SK-N-DZ (cell line): ENCODE measurements around the gene ZBTB37. TPM values are rescaled to one million over a fixed set of nuclear protein-coding genes. Genes with fewer than 3 reads are reported as not detected.
"Not testable (repeated sequence)": the region's sequence is repeated elsewhere in the genome, so short reads cannot be mapped to it uniquely, and the experiment has no call there.

Experiments
- DNase-seq: peaks from one replicate; pipeline ENCODE4 v3.0.0-alpha.2; 2015; ENCODE audit warnings: low spot score
- polyA plus RNA-seq, 2 experiments: library from polyadenylated mRNA; depleted of rRNA; stranded (reverse); fragments of >200 nt; gene quantifications; 2 replicates each; pipeline ENCODE4 v1.2.3, GENCODE V29; 2014

Gene ZBTB37, protein sequence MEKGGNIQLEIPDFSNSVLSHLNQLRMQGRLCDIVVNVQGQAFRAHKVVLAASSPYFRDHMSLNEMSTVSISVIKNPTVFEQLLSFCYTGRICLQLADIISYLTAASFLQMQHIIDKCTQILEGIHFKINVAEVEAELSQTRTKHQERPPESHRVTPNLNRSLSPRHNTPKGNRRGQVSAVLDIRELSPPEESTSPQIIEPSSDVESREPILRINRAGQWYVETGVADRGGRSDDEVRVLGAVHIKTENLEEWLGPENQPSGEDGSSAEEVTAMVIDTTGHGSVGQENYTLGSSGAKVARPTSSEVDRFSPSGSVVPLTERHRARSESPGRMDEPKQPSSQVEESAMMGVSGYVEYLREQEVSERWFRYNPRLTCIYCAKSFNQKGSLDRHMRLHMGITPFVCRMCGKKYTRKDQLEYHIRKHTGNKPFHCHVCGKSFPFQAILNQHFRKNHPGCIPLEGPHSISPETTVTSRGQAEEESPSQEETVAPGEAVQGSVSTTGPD
- 4.3 and 6.2 TPM in 2 replicates for polyA plus RNA-seq (2014; cell fraction: cytosol; rRNA removed)
- polyA plus RNA-seq (2014; cell fraction: nucleus; rRNA removed), result 6.0 and 9.6 TPM in 2 replicates

DNA sequence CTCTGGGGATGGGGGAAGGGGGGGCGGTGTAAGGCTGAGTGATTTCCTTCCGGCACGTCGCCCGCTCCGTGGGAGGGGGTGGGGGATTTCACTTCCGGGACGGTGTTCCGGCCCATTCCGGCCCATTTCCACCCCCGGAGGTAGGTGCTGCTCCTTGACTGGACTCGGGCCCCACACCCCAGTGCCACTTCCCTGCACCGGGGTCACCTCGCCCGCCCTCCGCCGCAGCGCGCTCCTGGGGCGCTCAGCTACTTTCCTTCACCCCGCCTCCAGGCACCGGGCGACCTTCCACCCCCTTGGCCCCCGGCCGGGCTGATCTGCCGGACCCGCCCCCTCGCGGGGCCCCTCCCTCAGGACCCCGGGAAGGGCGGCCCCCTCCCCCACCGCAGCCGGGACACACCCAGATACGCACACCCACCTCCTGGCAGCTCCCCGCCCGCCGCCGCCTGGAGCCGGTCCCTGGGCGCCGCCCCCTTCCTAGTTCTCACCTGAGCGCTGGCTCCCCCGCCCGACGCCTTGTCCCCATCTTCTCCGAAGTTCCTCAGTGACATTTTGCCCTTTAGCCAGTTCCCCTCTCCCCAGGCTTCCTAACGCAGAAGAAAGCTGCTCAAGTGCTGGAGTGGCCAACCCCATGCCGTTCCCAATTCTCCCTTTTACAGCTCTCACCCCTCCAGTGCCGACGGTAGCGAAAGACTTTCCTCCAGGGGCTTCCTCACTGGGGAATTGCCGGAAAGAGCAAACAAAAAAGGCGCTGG, at the start of gene ZBTB37:
Gene ZBTB37 (plus strand): TSS at position 115 of the 755 bp plus-strand sequence. CDS start 1,846 bp downstream, outside the sequence.
- peak; percentile 85 for DNase-seq

DNA sequence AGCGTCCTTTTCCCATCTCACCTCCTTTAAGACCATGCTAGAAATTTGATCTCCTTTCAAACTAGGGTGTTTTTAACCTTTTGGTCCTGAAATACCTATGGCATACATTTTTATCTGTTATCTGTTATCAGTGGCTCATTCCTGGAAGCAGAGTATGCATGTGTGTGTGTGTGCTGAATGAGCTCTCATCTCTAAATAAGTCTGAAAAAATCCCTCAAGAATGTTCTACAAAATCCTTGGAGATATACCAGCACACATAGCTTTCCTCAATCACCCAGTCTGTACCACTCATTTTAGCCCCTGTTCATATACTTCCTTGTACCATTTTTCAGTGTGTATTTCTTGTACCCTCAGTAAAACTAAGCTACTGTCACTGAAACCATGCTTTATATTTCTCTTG, 49.7 kb upstream of the ZBTB37 start:
- DNase-seq, result no peak

DNA sequence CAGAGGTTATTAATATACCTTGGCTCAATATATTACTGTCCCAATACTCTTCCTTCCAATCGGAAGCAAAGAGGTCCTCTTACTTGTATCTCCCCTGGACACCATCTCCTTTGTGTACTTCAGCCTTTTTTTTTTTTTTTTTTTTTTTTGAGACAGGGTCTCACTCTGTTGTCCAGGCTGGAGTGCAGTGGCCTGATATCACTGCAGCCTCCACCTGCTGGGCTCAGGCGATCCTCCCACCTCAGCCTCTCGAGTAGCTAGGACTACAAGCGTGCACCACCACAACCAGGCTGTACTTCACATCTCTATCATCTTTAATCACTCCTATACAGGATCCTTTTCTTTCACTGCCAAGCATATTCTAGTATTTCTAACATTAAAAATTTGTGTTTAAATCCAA, 46.5 kb upstream of the ZBTB37 start:
- no peak for DNase-seq

DNA sequence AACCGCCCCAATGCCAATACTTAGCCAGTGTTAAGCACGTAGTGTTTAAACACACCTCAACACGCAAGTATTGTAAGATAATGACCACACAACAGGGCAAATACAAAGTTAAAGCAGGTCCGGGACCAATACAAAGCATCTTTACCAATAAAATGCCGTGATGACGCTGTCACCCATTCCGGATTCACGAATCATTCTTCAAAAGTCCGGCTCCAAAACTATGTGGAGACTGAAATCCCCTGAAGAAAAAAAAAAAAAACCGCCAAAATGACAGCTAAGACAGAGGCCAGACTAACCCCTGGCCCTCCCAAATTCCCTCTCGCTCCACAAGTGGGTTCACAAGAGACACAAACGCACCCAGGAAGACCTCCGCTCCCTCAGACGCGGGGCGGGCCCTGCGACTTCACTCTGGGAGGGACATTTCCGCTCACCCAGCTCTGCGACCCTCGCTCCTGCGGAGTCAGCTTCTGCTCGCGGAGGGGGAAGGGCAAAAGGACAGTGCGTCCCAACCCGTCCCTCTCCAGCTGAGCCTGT, 44.3 kb upstream of the ZBTB37 start:
- DNase-seq, result no peak

DNA sequence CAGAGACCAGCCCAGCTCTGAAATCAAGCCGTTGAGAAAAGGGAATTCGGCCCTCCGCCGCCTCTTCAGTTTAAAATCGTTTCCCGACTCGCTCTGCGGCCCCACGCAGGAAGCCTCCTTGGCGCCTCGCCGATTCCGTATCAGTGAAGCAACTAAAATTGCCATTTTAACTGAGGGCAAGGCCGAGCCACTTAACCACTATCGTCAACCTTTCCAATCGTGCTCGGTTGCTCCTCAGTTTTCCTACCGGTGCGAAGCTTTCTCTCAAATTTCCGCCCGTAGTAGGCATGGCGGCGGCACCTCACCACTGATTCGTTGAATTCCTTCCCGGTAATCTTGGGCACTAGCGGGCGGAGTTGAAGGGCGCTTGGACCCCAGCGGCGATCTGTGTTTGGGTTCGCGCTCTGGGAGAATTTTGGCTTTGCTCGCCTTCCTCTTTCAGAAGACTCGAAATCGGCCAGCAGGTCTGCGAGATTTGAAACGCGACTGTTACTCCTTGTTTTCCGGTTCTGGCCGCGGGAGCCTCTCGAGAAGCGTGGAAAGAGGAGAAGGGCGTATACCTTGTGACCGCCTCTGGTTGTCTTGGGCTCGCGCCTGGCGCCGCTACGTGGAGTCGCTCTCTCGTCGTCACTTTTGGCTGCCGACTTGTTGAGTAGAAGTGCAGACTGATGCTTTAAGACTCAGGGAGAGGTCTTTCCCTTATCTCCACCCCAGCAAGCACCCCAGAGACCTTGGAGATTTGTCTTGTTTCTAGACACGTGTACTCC, 43.7 kb upstream of the ZBTB37 start, which contains the start of the genes CENPL and DARS2:
Gene CENPL (minus strand): TSS at position 569 of the 767 bp plus-strand sequence. CDS start 13,584 bp downstream, outside the sequence.
Gene DARS2 (plus strand): TSS at position 359 of the 767 bp plus-strand sequence. CDS start 557 bp downstream, outside the sequence.
- DNase-seq, result peak; percentile 97

DNA sequence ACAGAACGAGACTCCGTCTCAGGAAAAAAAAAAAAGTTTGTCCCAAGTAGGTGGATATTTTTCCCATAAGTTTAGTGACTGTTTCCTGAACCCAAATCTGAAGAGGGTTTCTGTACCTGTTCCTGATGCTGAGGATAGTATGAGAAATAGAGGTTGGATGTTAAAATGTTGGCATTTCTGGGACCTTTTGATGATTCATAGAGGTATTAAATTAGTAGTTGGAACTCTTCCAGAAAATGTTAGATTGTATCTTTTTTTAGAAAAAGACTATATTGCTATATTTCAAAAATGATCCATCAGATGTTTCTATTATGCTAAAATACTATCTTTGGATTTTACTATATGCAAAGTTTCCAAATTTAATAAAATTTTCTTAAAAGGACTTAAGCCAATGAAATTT, 40.6 kb upstream of the ZBTB37 start:
- no peak for DNase-seq

DNA sequence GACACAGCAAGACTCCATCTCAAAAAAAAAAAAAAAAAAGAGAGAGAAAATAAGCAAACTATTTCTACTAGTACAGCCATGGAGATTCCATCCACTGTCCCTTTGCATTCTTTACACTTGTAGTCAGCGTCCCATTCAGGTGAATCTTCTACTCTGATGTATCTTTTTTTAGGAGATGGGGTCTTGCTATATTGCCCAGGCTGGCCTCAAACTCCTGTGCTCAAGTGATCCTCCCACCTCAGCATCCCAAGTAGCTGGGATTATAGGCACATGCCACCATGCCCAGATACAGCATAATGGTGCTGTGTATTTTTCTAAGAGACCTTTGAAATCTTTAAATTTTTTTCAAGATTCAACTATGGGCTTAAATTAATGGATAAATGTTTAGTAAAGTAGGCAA, 35.4 kb upstream of the ZBTB37 start:
- DNase-seq, result no peak

DNA sequence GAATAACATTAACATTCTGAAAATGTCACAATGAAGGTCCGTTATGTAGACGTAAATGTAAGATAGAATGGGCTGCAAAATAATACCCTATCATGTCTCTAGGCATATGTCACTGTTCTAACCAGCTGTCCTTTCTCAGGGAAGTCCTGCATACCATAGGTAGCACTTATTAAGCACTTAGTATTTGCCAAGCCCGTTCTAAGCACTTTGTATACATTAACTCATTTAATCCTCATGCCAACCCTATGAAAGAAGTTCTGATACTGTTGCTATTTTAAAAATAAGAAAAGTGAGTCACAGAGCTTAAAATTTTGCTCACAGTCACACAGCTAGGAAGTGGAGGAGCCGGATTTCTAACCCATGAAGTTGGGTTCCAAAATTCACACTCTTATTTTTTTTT, 16.1 kb upstream of the ZBTB37 start:
- DNase-seq, result no peak

DNA sequence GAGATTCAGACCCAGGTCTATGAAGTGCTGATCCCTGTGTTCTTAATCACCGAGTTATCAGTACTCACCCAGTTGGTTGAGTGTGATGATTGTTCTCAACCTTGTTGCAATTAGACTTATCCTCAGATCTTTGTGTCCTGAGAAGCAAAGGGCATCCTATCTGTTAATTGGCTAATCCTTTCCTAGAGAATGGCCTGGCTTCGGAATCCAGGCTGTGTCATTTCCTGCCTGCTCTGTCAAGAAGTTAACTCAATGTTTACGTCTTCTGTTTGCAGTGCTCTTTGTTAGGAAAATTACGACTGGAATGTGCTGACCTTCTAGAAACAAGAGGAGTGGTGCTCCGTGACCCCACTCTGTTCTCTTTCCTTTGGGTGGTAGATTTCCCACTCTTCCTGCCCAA, 15.1 kb upstream of the ZBTB37 start:
- no peak for DNase-seq

DNA sequence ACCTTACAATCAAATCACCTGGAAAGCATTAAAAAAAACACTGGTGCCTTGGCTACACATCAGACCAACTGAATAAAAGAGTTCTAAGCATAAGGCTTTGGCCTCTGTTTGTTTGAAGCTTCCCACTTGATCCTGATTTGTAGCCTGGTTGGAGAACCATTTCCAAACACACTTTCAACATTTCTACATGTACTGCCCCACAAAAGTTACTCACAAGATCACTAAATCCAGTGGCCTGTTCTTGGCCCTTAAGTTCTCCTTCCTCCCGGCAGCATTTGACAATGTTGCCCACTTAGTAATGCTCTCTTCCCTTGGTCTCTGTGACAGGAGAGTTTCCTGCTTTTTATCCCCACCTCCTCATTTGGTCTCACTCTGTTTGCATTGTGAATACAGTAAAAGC, 12.2 kb upstream of the ZBTB37 start:
- DNase-seq, result no peak

DNA sequence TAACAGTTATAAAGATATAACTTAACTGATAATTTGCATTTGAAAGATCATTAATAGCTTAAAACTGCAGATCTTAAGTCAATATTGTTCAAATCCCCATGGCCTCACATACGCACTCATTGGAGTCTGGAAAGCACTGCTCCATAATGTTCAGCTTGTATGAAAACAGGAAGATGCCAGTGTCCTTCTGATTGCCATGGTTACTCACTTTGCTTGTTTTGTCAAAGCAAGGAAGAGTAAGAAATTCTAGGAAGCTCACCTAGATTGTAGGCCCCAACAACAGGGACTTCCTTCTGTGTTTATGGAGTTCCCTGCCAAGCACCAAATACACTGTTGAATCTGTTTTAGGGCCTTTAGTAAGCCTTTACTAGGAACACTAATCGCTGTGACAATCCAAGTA, 11.3 kb upstream of the ZBTB37 start:
- DNase-seq, result no peak

DNA sequence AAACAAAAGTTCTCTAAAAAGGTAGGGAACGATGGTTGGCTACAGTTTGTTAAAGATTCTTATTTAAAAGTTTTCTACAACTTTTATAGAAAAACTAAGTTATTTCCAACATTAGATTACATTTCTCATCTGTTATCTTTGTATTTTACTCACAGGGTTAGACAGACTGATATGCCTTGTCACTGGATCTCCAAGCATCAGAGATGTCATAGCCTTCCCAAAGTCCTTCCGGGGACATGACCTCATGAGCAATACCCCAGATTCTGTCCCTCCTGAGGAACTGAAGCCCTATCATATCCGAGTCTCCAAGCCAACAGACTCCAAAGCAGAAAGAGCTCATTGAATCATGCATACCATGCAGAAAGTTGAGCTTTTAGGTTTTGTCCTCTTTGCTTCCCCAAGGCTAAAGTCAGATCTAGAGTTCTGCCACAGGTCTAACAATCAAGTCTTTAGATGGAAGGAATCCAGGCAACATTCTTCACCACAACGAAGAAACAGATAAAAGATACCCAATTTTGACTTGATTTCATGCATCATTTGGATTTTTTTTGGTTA, 10.7 kb upstream of the ZBTB37 start:
- no peak for DNase-seq

DNA sequence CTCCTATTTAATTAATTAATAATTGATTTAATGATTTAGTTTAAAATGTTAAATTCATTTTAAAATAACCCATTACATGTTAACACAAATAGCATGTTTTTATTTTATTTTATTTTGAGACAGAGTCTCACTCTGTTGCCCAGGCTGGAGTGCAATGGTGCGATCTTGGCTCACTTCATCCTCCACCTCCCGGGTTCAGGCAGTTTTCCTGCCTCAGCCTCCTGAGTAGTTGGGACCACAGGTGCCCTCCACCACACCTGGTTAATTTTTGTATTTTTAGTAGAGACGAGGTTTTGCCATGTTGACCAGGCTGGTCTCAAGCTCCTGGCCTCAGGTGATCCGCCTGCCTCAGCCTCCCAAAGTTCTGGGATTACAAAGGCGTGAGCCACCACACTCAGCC, 8.6 kb upstream of the ZBTB37 start:
- DNase-seq, result not testable (repeated sequence)

DNA sequence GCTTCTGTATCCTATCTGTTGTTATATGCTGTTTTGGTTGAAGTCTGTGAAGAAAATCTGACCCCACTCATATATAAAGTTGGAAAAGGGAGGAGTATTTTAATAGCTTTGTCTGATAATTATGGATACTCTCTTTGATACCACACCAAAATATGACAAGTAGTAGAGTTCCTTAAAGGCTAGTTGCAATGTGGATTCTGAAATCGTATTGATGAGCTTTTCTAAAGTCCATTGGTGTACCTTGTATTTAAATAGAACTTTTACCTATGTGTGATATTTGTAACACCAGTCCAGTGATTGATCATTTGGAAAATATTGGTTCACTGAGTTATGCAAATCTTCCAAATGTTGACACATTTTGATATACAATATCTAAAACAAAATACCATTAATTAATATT, 8.1 kb upstream of the ZBTB37 start:
- DNase-seq, result no peak

DNA sequence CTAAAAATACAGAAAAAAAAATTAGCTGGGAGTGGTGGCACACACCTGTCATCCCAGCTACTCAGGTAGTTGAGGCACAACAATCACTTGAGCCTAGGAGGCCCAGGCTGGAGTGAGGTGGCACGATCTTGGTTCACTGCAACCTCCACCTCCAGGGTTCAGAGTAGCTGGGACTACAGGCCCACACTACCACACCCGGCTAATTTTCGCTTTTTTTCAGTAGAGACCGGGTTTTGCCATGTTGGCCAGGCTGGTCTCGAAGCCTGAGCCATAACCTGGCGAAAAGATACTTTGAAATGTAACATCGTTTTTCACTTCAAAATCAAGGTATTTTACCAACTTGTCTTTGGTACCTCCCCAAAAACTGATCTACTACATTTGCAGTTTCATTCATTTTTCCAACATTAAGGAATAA, 6.4 kb upstream of the ZBTB37 start:
- no peak for DNase-seq

DNA sequence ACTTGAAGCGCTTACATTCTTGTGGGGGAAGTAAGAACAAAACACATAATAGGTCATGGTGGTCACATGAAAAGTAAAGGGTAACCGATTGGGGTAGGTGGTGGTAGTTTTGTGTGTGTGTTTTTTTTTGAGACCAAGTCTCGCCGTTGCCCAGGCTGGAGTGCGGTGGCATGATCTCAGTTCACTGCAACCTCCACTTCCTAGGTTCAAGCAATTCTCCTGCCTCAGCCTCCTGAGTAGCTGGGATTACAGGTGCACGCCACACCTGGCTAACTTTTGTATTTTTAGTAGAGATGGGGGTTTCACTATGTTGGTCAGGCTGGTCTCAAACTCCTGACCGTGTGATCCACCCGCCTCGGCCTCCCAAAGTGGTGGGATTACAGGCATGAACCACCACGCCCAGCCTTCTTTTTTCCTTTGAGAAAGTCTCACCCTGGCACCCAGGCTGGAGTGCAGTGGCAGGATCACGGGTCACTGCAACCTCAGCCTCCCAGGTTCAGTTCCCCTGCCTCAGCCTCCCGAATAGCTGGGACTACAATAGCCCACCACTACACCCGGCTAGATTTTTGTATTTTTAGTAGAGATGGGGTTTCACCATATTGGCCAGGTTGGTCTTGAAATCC, 5.9 kb upstream of the ZBTB37 start:
- DNase-seq, result not testable (repeated sequence)

DNA sequence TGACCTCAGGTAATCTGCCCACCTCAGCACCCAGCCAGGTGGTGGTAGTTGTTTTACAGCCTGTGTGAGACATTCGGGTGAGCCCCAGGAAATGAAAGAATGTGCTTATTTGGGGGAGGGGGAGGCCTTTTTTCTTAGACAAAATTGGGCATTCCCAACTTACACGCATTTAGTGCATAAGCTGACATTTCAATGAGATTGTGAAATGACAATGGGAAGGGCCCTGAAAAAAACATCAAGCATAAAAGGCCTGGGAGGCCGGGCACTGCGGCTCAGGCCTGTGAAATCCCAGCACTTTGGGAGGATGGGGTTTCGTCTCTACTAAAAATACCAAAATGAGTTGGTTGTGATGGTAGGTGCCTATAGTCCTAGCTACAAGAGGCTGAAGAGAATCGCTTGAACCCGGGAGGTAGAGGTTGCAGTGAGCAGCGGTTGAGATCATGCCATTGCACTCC, 5.4 kb upstream of the ZBTB37 start:
- no peak for DNase-seq

DNA sequence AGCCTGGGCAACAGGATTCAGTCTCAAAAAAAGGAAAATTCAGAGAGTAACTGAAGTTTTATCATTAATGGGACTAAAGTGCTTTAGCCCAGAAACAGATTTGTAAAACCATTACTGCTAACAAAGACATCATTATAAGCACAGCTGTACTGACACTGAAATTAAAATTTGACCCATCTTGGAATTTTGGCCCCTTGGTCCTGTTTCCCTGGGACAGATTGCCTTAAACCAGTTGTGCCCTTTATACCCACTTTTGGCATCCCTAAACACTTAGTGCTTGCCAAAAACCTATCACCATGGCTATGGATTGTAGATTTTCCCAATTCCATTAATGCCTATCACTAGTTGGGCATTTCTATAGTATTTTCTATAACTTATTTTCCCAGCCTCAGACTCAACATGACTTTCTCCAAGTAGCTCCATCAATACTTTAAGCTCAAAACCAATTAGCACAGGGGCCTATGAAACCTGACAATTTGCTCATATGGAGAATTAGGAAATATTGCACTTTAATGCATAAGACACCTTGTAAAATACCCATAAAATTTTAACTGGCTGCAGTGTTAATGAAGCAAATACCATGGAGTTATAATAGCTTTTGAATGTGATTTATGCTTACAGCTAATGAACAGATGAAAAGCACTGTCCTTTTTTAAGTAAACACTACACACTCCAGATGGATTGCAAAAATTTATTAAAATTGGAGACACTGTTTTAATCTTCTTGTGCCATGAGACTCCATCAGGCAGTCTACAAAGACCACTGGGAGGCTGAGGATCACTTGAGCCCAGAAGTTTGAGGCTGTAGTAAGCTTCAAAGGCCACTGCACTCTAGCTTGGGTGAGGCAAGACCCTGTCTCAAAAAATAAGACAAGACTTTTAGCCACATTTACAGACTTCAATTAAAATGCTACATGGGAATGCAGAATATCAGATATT, 4.7 kb upstream of the ZBTB37 start:
- no peak for DNase-seq

DNA sequence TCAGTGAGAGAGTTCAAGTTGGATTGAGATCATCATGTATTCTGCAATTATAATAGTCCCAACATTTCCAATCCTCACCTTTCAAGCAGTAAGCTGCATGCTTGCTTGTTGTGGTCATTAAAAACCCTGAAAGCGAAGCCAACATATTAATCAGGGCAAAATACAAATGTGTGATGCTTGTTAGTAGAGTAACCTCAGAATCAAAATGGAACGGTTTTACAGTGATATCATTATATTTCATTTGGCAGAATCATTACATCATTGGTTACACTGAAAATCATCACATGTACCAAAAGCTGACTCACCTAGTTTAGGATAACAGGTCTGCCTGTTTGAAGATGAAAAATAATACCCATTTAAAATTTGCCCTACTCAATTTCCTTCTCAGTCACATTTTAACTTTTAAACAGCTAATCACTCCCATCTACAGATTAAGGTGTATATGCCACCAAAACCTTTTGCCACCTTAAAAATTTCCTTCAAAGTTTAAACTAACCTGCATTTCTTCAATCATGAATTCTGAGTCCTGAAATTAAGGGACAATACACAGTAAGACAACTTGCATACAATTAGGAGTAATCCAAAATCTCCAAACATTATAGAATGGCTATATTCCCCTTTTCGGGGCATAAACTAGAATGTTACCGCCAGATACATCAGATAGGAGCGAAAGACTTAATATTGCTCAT, 3.9 kb upstream of the ZBTB37 start:
- DNase-seq, result no peak
